ENCODE measurements around the gene ANKRD23.

The ANKRD23 gene

GRCh38 chr2:96885432-96886347 is 41.9 kb upstream of the ANKRD23 start:
- no peaks in the 10 kb centered on the region for H4K20me1 ChIP-seq (ENCODE audit: insufficient read depth, low read length)
- H3K36me3 ChIP-seq (replicated peaks; ENCODE audit: insufficient read depth, low read length) = no peaks in the 10 kb centered on the region
- H3K9me3 ChIP-seq (replicated peaks; ENCODE audit: insufficient read depth, low read length) = no peaks in the 10 kb centered on the region
- H3F3A ChIP-seq (ENCODE audit: insufficient read depth, low read length) = no peaks in the 10 kb centered on the region
- no peaks in the 10 kb centered on the region for H3K79me2 ChIP-seq (ENCODE audit: low read length)
- no peaks in the 10 kb centered on the region for H3K4me1 ChIP-seq (ENCODE audit: low read length)
- no peak overlapping the region for H3K4me2 ChIP-seq (ENCODE audit: low read depth, low read length)
- TF ChIP-seq EZH2 (optimal IDR thresholded peaks at IDR 0.05; ENCODE audit: low read depth, low read length) = no peak
- TF ChIP-seq CTCF (IDR thresholded peaks at IDR 0.05; ENCODE audit: low read length) = no peak
- TF ChIP-seq EZH2phosphoT487 (IDR thresholded peaks at IDR 0.05; ENCODE audit: low read length) = no peak
- no peak for DNase-seq
- no peak overlapping the region for H3K9ac ChIP-seq (ENCODE audit: low read length)
- peaks cover 6% of the 10 kb centered on the region; the same call in 1 of the 2 replicates for H3K27me3 ChIP-seq (replicated peaks; ENCODE audit: insufficient read depth, low read length)
- no peak overlapping the region for H3K27ac ChIP-seq (ENCODE audit: low read length)
- H3K9me2 ChIP-seq (replicated peaks; ENCODE audit: insufficient read depth, low read length) = no peaks in the 10 kb centered on the region
- H3K4me3 ChIP-seq (ENCODE audit: low read length) = no peak overlapping the region
- H2AFZ ChIP-seq (ENCODE audit: low read length) = no peak overlapping the region

GRCh38 chr2:96884299-96885094 is 40.7 kb upstream of the ANKRD23 start:
- H3K9ac ChIP-seq (ENCODE audit: low read length) = no peak overlapping the region
- H3K36me3 ChIP-seq (replicated peaks; ENCODE audit: insufficient read depth, low read length) = no peaks in the 10 kb centered on the region
- no peaks in the 10 kb centered on the region for H3K9me2 ChIP-seq (replicated peaks; ENCODE audit: insufficient read depth, low read length)
- H4K20me1 ChIP-seq (ENCODE audit: insufficient read depth, low read length) = no peaks in the 10 kb centered on the region
- no peaks in the 10 kb centered on the region for H3K9me3 ChIP-seq (replicated peaks; ENCODE audit: insufficient read depth, low read length)
- H3K27me3 ChIP-seq (replicated peaks; ENCODE audit: insufficient read depth, low read length) = peaks cover 11% of the 10 kb centered on the region; the same call in 1 of the 2 replicates
- no peak overlapping the region for H3K4me2 ChIP-seq (ENCODE audit: low read depth, low read length)
- TF ChIP-seq EZH2 (optimal IDR thresholded peaks at IDR 0.05; ENCODE audit: low read depth, low read length) = no peak
- TF ChIP-seq EZH2phosphoT487 (IDR thresholded peaks at IDR 0.05; ENCODE audit: low read length) = no peak
- TF ChIP-seq CTCF (IDR thresholded peaks at IDR 0.05; ENCODE audit: low read length) = no peak
- no peak overlapping the region for H2AFZ ChIP-seq (ENCODE audit: low read length)
- H3K79me2 ChIP-seq (ENCODE audit: low read length) = no peaks in the 10 kb centered on the region
- no peak overlapping the region for H3K27ac ChIP-seq (ENCODE audit: low read length)
- no peak for DNase-seq
- no peaks in the 10 kb centered on the region for H3K4me1 ChIP-seq (ENCODE audit: low read length)
- no peak overlapping the region for H3K4me3 ChIP-seq (ENCODE audit: low read length)
- H3F3A ChIP-seq (ENCODE audit: insufficient read depth, low read length) = no peaks in the 10 kb centered on the region

GRCh38 chr2:96883306-96883705 is 39.5 kb upstream of the ANKRD23 start:
- Histone ChIP-seq H3K27me3 (replicated peaks; ENCODE audit: insufficient read depth, low read length) (peaks cover 23% of the 10 kb centered on the region; the same call in 1 of the 2 replicates), H3K4me3 (ENCODE audit: low read length) (no peak overlapping the region), H3K9ac (ENCODE audit: low read length) (no peak overlapping the region), H3K4me1 (ENCODE audit: low read length) (no peaks in the 10 kb centered on the region), H3K9me3 (replicated peaks; ENCODE audit: insufficient read depth, low read length) (no peaks in the 10 kb centered on the region), H3K36me3 (replicated peaks; ENCODE audit: insufficient read depth, low read length) (no peaks in the 10 kb centered on the region), H3K4me2 (ENCODE audit: low read depth, low read length) (no peak overlapping the region), H3K9me2 (replicated peaks; ENCODE audit: insufficient read depth, low read length) (no peaks in the 10 kb centered on the region), H2AFZ (ENCODE audit: low read length) (no peak overlapping the region), H3K79me2 (ENCODE audit: low read length) (no peaks in the 10 kb centered on the region), H3K27ac (ENCODE audit: low read length) (no peak overlapping the region), H3F3A (ENCODE audit: insufficient read depth, low read length) (no peaks in the 10 kb centered on the region), H4K20me1 (ENCODE audit: insufficient read depth, low read length) (no peaks in the 10 kb centered on the region)
- no peak for TF ChIP-seq EZH2phosphoT487 (IDR thresholded peaks at IDR 0.05; ENCODE audit: low read length)
- TF ChIP-seq CTCF (IDR thresholded peaks at IDR 0.05; ENCODE audit: low read length) = no peak
- no peak for TF ChIP-seq EZH2 (optimal IDR thresholded peaks at IDR 0.05; ENCODE audit: low read depth, low read length)
- no peak for DNase-seq
